ENCODE results near the gene GMDS.
A peak's percentile ranks its signal among the peaks of the same experiment; 100 is the strongest.

The GMDS gene

GRCh38 chr6:1667012-1667804 lies 578.2 kb downstream of the GMDS start:
- H3K36me3 ChIP-seq (replicated peaks) = no peaks in the 10 kb centered on the region
- no peaks in the 10 kb centered on the region for H3K27me3 ChIP-seq (ENCODE audit: low read depth)
- no peak overlapping the region for H3K4me3 ChIP-seq
- H3K9me3 ChIP-seq = no peaks in the 10 kb centered on the region
- in situ Hi-C loops (cut with MboI; ENCODE audit: low sequenced_read_pairs) = no loop called here
- no peak for DNase-seq (ENCODE audit: low spot score in 2 of 2)
- peaks cover 12% of the 10 kb centered on the region for H3K4me1 ChIP-seq

- H3K4me1 ChIP-seq = peaks cover under 1% of the 10 kb centered on the region
- no peak overlapping the region for H3K4me3 ChIP-seq
- DNase-seq (ENCODE audit: low spot score in 2 of 2) = no peak
- H3K36me3 ChIP-seq (replicated peaks) = no peaks in the 10 kb centered on the region
- H3K9me3 ChIP-seq = no peaks in the 10 kb centered on the region
- in situ Hi-C loops (cut with MboI; ENCODE audit: low sequenced_read_pairs) = no loop called here
- no peaks in the 10 kb centered on the region for H3K27me3 ChIP-seq (ENCODE audit: low read depth)
These were observed 580.2 kb downstream of the GMDS start for GRCh38 chr6:1665214-1665613.

- no peak for DNase-seq (ENCODE audit: low spot score in 2 of 2)
- no peaks in the 10 kb centered on the region for H3K9me3 ChIP-seq
- no peak overlapping the region for H3K4me3 ChIP-seq
- no peaks in the 10 kb centered on the region for H3K4me1 ChIP-seq
- H3K27me3 ChIP-seq (ENCODE audit: low read depth) = no peaks in the 10 kb centered on the region
- no peaks in the 10 kb centered on the region for H3K36me3 ChIP-seq (replicated peaks)
- in situ Hi-C loops (cut with MboI; ENCODE audit: low sequenced_read_pairs) = no loop called here
These were observed 581.1 kb downstream of the GMDS start for GRCh38 chr6:1664329-1664728.

- H3K36me3 ChIP-seq (replicated peaks) = no peaks in the 10 kb centered on the region
- no peaks in the 10 kb centered on the region for H3K9me3 ChIP-seq
- H3K4me1 ChIP-seq = no peaks in the 10 kb centered on the region
- H3K27me3 ChIP-seq (ENCODE audit: low read depth) = no peaks in the 10 kb centered on the region
- H3K4me3 ChIP-seq = no peak overlapping the region
- in situ Hi-C loops (cut with MboI; ENCODE audit: low sequenced_read_pairs) = no loop called here
- no peak for DNase-seq (ENCODE audit: low spot score in 2 of 2)
These were observed 581.9 kb downstream of the GMDS start for GRCh38 chr6:1663511-1663910.

GRCh38 chr6:1662534-1662933 lies 582.9 kb downstream of the GMDS start:
- H3K27me3 ChIP-seq (ENCODE audit: low read depth) = no peaks in the 10 kb centered on the region
- no peaks in the 10 kb centered on the region for H3K36me3 ChIP-seq (replicated peaks)
- in situ Hi-C loops (cut with MboI; ENCODE audit: low sequenced_read_pairs) = no loop called here
- no peak overlapping the region for H3K4me3 ChIP-seq
- no peaks in the 10 kb centered on the region for H3K9me3 ChIP-seq
- no peaks in the 10 kb centered on the region for H3K4me1 ChIP-seq
- no peak for DNase-seq (ENCODE audit: low spot score in 2 of 2)

- Histone ChIP-seq H3K4me3 (no peak overlapping the region), H3K9me3 (no peaks in the 10 kb centered on the region), H3K27me3 (ENCODE audit: low read depth) (no peaks in the 10 kb centered on the region), H3K4me1 (no peaks in the 10 kb centered on the region), H3K36me3 (replicated peaks) (no peaks in the 10 kb centered on the region)
- DNase-seq (ENCODE audit: low spot score in 2 of 2) = no peak
- in situ Hi-C loops (cut with MboI; ENCODE audit: low sequenced_read_pairs) = no loop called here
These were observed 585.6 kb downstream of the GMDS start for GRCh38 chr6:1659816-1660215.

GRCh38 chr6:1658212-1659005 lies 587.0 kb downstream of the GMDS start:
- Histone ChIP-seq H3K4me1 (no peaks in the 10 kb centered on the region), H3K36me3 (replicated peaks) (no peaks in the 10 kb centered on the region), H3K9me3 (no peaks in the 10 kb centered on the region), H3K4me3 (no peak overlapping the region), H3K27me3 (ENCODE audit: low read depth) (no peaks in the 10 kb centered on the region)
- in situ Hi-C loops (cut with MboI; ENCODE audit: low sequenced_read_pairs) = no loop called here
- no peak for DNase-seq (ENCODE audit: low spot score in 2 of 2)

GRCh38 chr6:1657771-1658165 lies 587.6 kb downstream of the GMDS start:
- in situ Hi-C loops (cut with MboI; ENCODE audit: low sequenced_read_pairs) = no loop called here

GRCh38 chr6:1657116-1657770 lies 588.2 kb downstream of the GMDS start:
- Histone ChIP-seq H3K4me1 (no peaks in the 10 kb centered on the region), H3K4me3 (no peak overlapping the region), H3K9me3 (no peaks in the 10 kb centered on the region), H3K36me3 (replicated peaks) (no peaks in the 10 kb centered on the region), H3K27me3 (ENCODE audit: low read depth) (no peaks in the 10 kb centered on the region)
- in situ Hi-C loops (cut with MboI; ENCODE audit: low sequenced_read_pairs) = no loop called here
- peak; percentile 11 to 16 for DNase-seq (ENCODE audit: low spot score in 2 of 2)

More at GRCh38 chr6:1657771-1658165, 587.6 kb downstream of the GMDS start:
- H3K36me3 ChIP-seq (replicated peaks) = no peaks in the 10 kb centered on the region
- no peaks in the 10 kb centered on the region for H3K4me1 ChIP-seq
- no peaks in the 10 kb centered on the region for H3K27me3 ChIP-seq (ENCODE audit: low read depth)
- no peaks in the 10 kb centered on the region for H3K9me3 ChIP-seq
- H3K4me3 ChIP-seq = no peak overlapping the region
- DNase-seq (ENCODE audit: low spot score in 2 of 2) = no peak

- in situ Hi-C loops (cut with MboI; ENCODE audit: low sequenced_read_pairs) = no loop called here
- H3K9me3 ChIP-seq = no peaks in the 10 kb centered on the region
These were observed 591.4 kb downstream of the GMDS start for GRCh38 chr6:1654054-1654453.

GRCh38 chr6:1652842-1653241 lies 592.6 kb downstream of the GMDS start:
- H3K27me3 ChIP-seq (ENCODE audit: low read depth) = no peaks in the 10 kb centered on the region
- H3K36me3 ChIP-seq (replicated peaks) = no peaks in the 10 kb centered on the region
- no peak overlapping the region for H3K4me3 ChIP-seq
- in situ Hi-C loops (cut with MboI; ENCODE audit: low sequenced_read_pairs) = no loop called here
- no peak for DNase-seq (ENCODE audit: low spot score in 2 of 2)
- H3K9me3 ChIP-seq = no peaks in the 10 kb centered on the region
- no peaks in the 10 kb centered on the region for H3K4me1 ChIP-seq

More at GRCh38 chr6:1654054-1654453, 591.4 kb downstream of the GMDS start:
- H3K27me3 ChIP-seq (ENCODE audit: low read depth) = no peaks in the 10 kb centered on the region
- no peak for DNase-seq (ENCODE audit: low spot score in 2 of 2)
- H3K36me3 ChIP-seq (replicated peaks) = no peaks in the 10 kb centered on the region
- no peaks in the 10 kb centered on the region for H3K4me1 ChIP-seq
- no peak overlapping the region for H3K4me3 ChIP-seq

GRCh38 chr6:1651362-1651761 lies 594.0 kb downstream of the GMDS start:
- in situ Hi-C loops (cut with MboI; ENCODE audit: low sequenced_read_pairs) = no loop called here

GRCh38 chr6:1645466-1646185 lies 599.8 kb downstream of the GMDS start:
- no peak for DNase-seq (ENCODE audit: low spot score in 2 of 2)
- in situ Hi-C loops (cut with MboI; ENCODE audit: low sequenced_read_pairs) = no loop called here
- Histone ChIP-seq H3K4me3 (no peak overlapping the region), H3K36me3 (replicated peaks) (no peaks in the 10 kb centered on the region), H3K27me3 (ENCODE audit: low read depth) (no peaks in the 10 kb centered on the region), H3K4me1 (no peaks in the 10 kb centered on the region), H3K9me3 (no peaks in the 10 kb centered on the region)

More at GRCh38 chr6:1651362-1651761, 594.0 kb downstream of the GMDS start:
- Histone ChIP-seq H3K27me3 (ENCODE audit: low read depth) (no peaks in the 10 kb centered on the region), H3K4me3 (no peak overlapping the region), H3K4me1 (no peaks in the 10 kb centered on the region), H3K9me3 (no peaks in the 10 kb centered on the region), H3K36me3 (replicated peaks) (no peaks in the 10 kb centered on the region)
- no peak for DNase-seq (ENCODE audit: low spot score in 2 of 2)
